Limb (tissue), 2 donors: ENCODE results near the gene SULF2.

ENCODE experiments used
- DNase-seq, 2 donors: peaks; one replicate each; pipeline ENCODE4 v3.0.0-alpha.2; 2016; ENCODE audit errors: extremely low spot score in 2 of 2

Gene SULF2

GRCh38 chr20:47652301-47652700 is 133.0 kb downstream of the SULF2 start:
- no peak for DNase-seq

GRCh38 chr20:47648943-47649342 is 136.3 kb downstream of the SULF2 start:
- DNase-seq, result no peak

- no peak for DNase-seq
Observed at GRCh38 chr20:47647994-47648393, 137.3 kb downstream of the SULF2 start.

- DNase-seq, result no peak
Observed at GRCh38 chr20:47645632-47646031, 139.6 kb downstream of the SULF2 start.

GRCh38 chr20:47642624-47643023 is 142.7 kb downstream of the SULF2 start:
- DNase-seq, result no peak

- DNase-seq, result no peak
Observed at GRCh38 chr20:47642118-47642517, 143.2 kb downstream of the SULF2 start.

GRCh38 chr20:47638851-47639250 is 146.4 kb downstream of the SULF2 start:
- DNase-seq, result no peak

GRCh38 chr20:47635256-47635655 is 150.0 kb downstream of the SULF2 start:
- DNase-seq, result no peak

GRCh38 chr20:47631078-47631477 is 154.2 kb downstream of the SULF2 start:
- no peak for DNase-seq

GRCh38 chr20:47629907-47630306 is 155.4 kb downstream of the SULF2 start:
- no peak for DNase-seq

GRCh38 chr20:47627540-47627939 is 157.7 kb downstream of the SULF2 start:
- DNase-seq, result no peak

- DNase-seq, result no peak
Observed at GRCh38 chr20:47623206-47623605, 162.1 kb downstream of the SULF2 start.

- no peak for DNase-seq
Observed at GRCh38 chr20:47622118-47622665, 163.1 kb downstream of the SULF2 start.

- peak in 1 of 2 donors; percentile 84 for DNase-seq
Observed at GRCh38 chr20:47620808-47621805, 164.2 kb downstream of the SULF2 start.

- no peak for DNase-seq
Observed at GRCh38 chr20:47618479-47618878, 166.8 kb downstream of the SULF2 start.

- no peak for DNase-seq
Observed at GRCh38 chr20:47614703-47615309, 170.5 kb downstream of the SULF2 start.

- DNase-seq, result no peak
Observed at GRCh38 chr20:47612670-47613069, 172.6 kb downstream of the SULF2 start.

- DNase-seq, result no peak
Observed at GRCh38 chr20:47611785-47612184, 173.5 kb downstream of the SULF2 start.

GRCh38 chr20:47610945-47611250 is 174.4 kb downstream of the SULF2 start:
- no peak for DNase-seq

- DNase-seq, result no peak
Observed at GRCh38 chr20:47610247-47610944, 174.9 kb downstream of the SULF2 start.

- DNase-seq, result no peak
Observed at GRCh38 chr20:47609001-47609400, 176.3 kb downstream of the SULF2 start.
